Measurements from ENCODE around the gene ITGB2.
A peak's percentile ranks its signal among the peaks of the same experiment; 100 is the strongest.

Gene ITGB2

GRCh38 chr21:44894687-44895302 is 25.9 kb downstream of the ITGB2 start:
- DNase-seq: no peak

- DNase-seq: no peak
These were observed 26.6 kb downstream of the ITGB2 start for GRCh38 chr21:44893948-44894656.

- DNase-seq: no peak
These were observed 27.5 kb downstream of the ITGB2 start for GRCh38 chr21:44893278-44893556.

- DNase-seq: peak; percentile 64
These were observed 28.0 kb downstream of the ITGB2 start for GRCh38 chr21:44892536-44893277.

- no peak for DNase-seq
These were observed 28.6 kb downstream of the ITGB2 start for GRCh38 chr21:44892095-44892494.

GRCh38 chr21:44891631-44892031 is 29.1 kb downstream of the ITGB2 start:
- no peak for DNase-seq

GRCh38 chr21:44890961-44891541 is 29.6 kb downstream of the ITGB2 start:
- DNase-seq: no peak

- DNase-seq: no peak
These were observed 30.3 kb downstream of the ITGB2 start for GRCh38 chr21:44890338-44890931.

GRCh38 chr21:44889625-44890337 is 30.9 kb downstream of the ITGB2 start:
- DNase-seq: no peak

- DNase-seq: no peak
These were observed 31.8 kb downstream of the ITGB2 start for GRCh38 chr21:44888581-44889550.

GRCh38 chr21:44887807-44888580 is 32.7 kb downstream of the ITGB2 start:
- no peak for DNase-seq

GRCh38 chr21:44887126-44887806 is 33.4 kb downstream of the ITGB2 start:
- no peak for DNase-seq

GRCh38 chr21:44886113-44887075 is 34.3 kb downstream of the ITGB2 start:
- no peak for DNase-seq

GRCh38 chr21:44885615-44886014 is 35.1 kb downstream of the ITGB2 start:
- no peak for DNase-seq

GRCh38 chr21:44884097-44884496 is 36.6 kb downstream of the ITGB2 start:
- no peak for DNase-seq

- no peak for DNase-seq
These were observed 37.4 kb downstream of the ITGB2 start for GRCh38 chr21:44883250-44883649.

GRCh38 chr21:44881198-44881872 is 39.4 kb downstream of the ITGB2 start:
- no peak for DNase-seq

Measured in femur (tissue), 1 donor.